ENCODE results near the gene GPNMB.

GRCh38 chr7:23249486-23249885, 2.9 kb downstream of the GPNMB start:
- no peak for TF ChIP-seq POLR2A (IDR thresholded peaks at IDR 0.05)
- no peak for TF ChIP-seq POLR2AphosphoS5 (IDR thresholded peaks at IDR 0.05)

Measured in gastroesophageal sphincter (tissue), 2 donors.